Measurements from ENCODE around the gene NFIB. TPM values are rescaled to one million over a fixed set of nuclear protein-coding genes. Genes with fewer than 3 reads are reported as not detected.

NFIB gene
- total and polyA plus RNA-seq, 2 of the 13 experiments (the other 11 are each of a cell fraction or from before 2014, with no cell fraction given), result 0.98 to 4.6 TPM

GRCh38 chr9:14247577-14247976 lies 66.4 kb downstream of the NFIB start (continued):
- no peak for TF ChIP-seq JDP2 (CRISPR knock-in tag; IDR thresholded peaks at IDR 0.05; ENCODE audit: borderline replicate concordance)
- TF ChIP-seq SYNCRIP (IDR thresholded peaks at IDR 0.05; ENCODE audit: insufficient read depth, low read depth, low read length), result no peak
- no peak for TF ChIP-seq ZBTB46 (CRISPR knock-in tag; IDR thresholded peaks at IDR 0.05; ENCODE audit: borderline replicate concordance)
- no peak for TF ChIP-seq CAMTA2 (CRISPR knock-in tag; IDR thresholded peaks at IDR 0.05; ENCODE audit: borderline replicate concordance)

- POLR2A ChIA-PET, result no interaction called here
- ATAC-seq, result no peak
Observed at GRCh38 chr9:14246951-14247350, 67.0 kb downstream of the NFIB start.

More at GRCh38 chr9:14246951-14247350, 67.0 kb downstream of the NFIB start:
- Histone ChIP-seq H3K79me2 (ENCODE audit: insufficient read depth, low read length) (no peaks in the 10 kb centered on the region), H3K4me1 (ENCODE audit: insufficient read depth, low read length) (peaks cover 11% of the 10 kb centered on the region), H3K36me3 (replicated peaks in 1 of 2; ENCODE audit: control insufficient read depth in 1 of 2, insufficient read depth in 2 of 2, low read length in 2 of 2) (no peaks in the 10 kb centered on the region), H3K4me3 (replicated peaks in 1 of 3; ENCODE audit: insufficient read depth in 1 of 3, low read depth in 2 of 3, low read length in 3 of 3) (no peak overlapping the region), H4K20me1 (ENCODE audit: insufficient read depth, low read length) (no peaks in the 10 kb centered on the region), H3K4me2 (ENCODE audit: low read depth, low read length) (no peak overlapping the region), H3K9ac (ENCODE audit: insufficient read depth, low read depth, low read length) (no peak overlapping the region), H3K27me3 (ENCODE audit: control insufficient read depth in 1 of 2, insufficient read depth in 2 of 2, low read length in 2 of 2) (no peaks in the 10 kb centered on the region; a peak in 1 of 5 replicates), H3K9me3 (ENCODE audit: low read length) (no peaks in the 10 kb centered on the region), H3K27ac (ENCODE audit: extremely low read length, insufficient read depth, low read length) (no peak overlapping the region), H2AFZ (ENCODE audit: low read length) (no peak overlapping the region)
- 75% methylated on average over 1 of the region's 1 CpG for WGBS (ENCODE audit: low lambda C conversion rate)
- DNase-seq (ENCODE audit: low spot score) (no peak), FAIRE-seq (no peak)
- intact Hi-C loops (cut with micrococcal nuclease; ENCODE audit: unreplicated experiment), result no loop called here
- CTCF ChIA-PET (ENCODE audit: low intra/inter-chr PET ratio, low total read pairs), result no interaction called here
- no peak for TF ChIP-seq PAWR (CRISPR knock-in tag; IDR thresholded peaks at IDR 0.05; ENCODE audit: borderline replicate concordance)
- no peak for TF ChIP-seq KLF13 (CRISPR knock-in tag; IDR thresholded peaks at IDR 0.05)
- TF ChIP-seq CHD4 (IDR thresholded peaks at IDR 0.05; ENCODE audit: borderline replicate concordance, low read length), result no peak
- no peak for TF ChIP-seq MZF1 (CRISPR knock-in tag; IDR thresholded peaks at IDR 0.05; ENCODE audit: borderline replicate concordance)
- no peak for TF ChIP-seq ZNF468 (CRISPR knock-in tag; IDR thresholded peaks at IDR 0.05)
- in situ Hi-C loops (cut with HindIII; ENCODE audit: extremely low pct_ligation_motif_present, low pct_unique_long_range_greater_than_20kb), result no loop called here
- BruUV-seq (replicated peaks), result no TSS peak

All from HepG2 (cell line).